Colonic mucosa (tissue), 4 donors: ENCODE results near the gene LHX6. TPM values are rescaled to one million over a fixed set of nuclear protein-coding genes. Genes with fewer than 3 reads are reported as not detected.

Source experiments
- DNase-seq: peaks from one replicate; pipeline ENCODE4 v3.0.0-alpha.2; 2020
- H3K27ac ChIP-seq: fragments of 200-600 bp; one replicate; pipeline ENCODE4 v1.8.0; 2021
- H3K27me3 ChIP-seq: fragments of 200-600 bp; one replicate; pipeline ENCODE4 v1.8.0; 2021
- H3K36me3 ChIP-seq: fragments of 200-600 bp; one replicate; pipeline ENCODE4 v1.8.0; 2021
- H3K4me1 ChIP-seq: fragments of 200-600 bp; one replicate; pipeline ENCODE4 v1.8.0; 2021; ENCODE audit warnings: mild to moderate bottlenecking
- H3K4me3 ChIP-seq: fragments of 200-600 bp; one replicate; pipeline ENCODE4 v1.8.0; 2021
- H3K9ac ChIP-seq, 2 donors: one replicate each; pipeline ENCODE4 v1.7.0; 2013; ENCODE audit warnings: control low read depth in 2 of 2, low read depth in 2 of 2, low read length in 2 of 2
- H3K9me3 ChIP-seq: fragments of 200-600 bp; one replicate; pipeline ENCODE4 v1.8.0; 2021
- intact Hi-C: fragments of 100-400 bp; cut with DNase I; formaldehyde crosslinking; loops from one replicate; pipeline ENCODE4 v1.14.1; 2022
- total RNA-seq, 2 donors: library from RNA; stranded (reverse); fragmentation: NEBNext Ultra II Directional in 1 of 2; extraction: Animal tissue kit (Norgen Biotek cat#: 25700) in 1 of 2; gene quantifications; one replicate each; pipeline ENCODE4 v1.2.1, GENCODE V29; 2021
- TF ChIP-seq, protein P1 (sequence below): fragments of 200-600 bp; IDR thresholded peaks from one replicate; pipeline ENCODE4 v1.8.0; 2022; ENCODE audit warnings: antibody characterized with exemption, mild to moderate bottlenecking
- donor health status: healthy.
- donor health status: DM: no; HTN: no; CAD: no.
- donor health status: DM: no; HTN: no; CAD: no.

The LHX6 gene
- total RNA-seq, 2 donors from 2014 or later = 1.1 to 1.2 TPM

DNA sequence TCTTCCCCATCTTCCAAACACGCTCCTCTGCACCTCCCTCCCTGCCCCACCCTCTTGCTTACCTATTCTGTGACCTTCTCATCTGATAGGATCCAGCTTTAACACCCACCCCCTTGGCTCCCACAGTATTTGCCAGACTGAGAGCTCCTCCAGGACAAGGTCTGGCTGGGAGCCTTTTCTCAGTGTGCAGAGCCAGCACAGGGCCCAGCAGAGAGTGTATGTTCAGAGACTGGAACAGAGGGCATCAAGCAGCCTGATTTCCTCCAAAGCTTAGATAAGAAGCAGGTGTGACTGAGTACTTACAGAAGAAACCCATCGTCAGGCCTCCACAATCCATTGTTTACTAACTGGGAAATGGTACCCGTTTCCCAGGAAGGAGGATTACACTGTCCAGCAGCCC lies 26.6 kb downstream of the LHX6 start:
- no peak overlapping the region for H3K4me3 ChIP-seq
- no peak for DNase-seq
- no peak overlapping the region for H3K9ac ChIP-seq
- H3K4me1 ChIP-seq = no peaks in the 10 kb centered on the region
- TF ChIP-seq, protein P1, sequence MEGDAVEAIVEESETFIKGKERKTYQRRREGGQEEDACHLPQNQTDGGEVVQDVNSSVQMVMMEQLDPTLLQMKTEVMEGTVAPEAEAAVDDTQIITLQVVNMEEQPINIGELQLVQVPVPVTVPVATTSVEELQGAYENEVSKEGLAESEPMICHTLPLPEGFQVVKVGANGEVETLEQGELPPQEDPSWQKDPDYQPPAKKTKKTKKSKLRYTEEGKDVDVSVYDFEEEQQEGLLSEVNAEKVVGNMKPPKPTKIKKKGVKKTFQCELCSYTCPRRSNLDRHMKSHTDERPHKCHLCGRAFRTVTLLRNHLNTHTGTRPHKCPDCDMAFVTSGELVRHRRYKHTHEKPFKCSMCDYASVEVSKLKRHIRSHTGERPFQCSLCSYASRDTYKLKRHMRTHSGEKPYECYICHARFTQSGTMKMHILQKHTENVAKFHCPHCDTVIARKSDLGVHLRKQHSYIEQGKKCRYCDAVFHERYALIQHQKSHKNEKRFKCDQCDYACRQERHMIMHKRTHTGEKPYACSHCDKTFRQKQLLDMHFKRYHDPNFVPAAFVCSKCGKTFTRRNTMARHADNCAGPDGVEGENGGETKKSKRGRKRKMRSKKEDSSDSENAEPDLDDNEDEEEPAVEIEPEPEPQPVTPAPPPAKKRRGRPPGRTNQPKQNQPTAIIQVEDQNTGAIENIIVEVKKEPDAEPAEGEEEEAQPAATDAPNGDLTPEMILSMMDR = no peak
- intact Hi-C loops = no loop called here
- H3K27ac ChIP-seq = no peak overlapping the region
- no peaks in the 10 kb centered on the region for H3K27me3 ChIP-seq
- H3K9me3 ChIP-seq = no peaks in the 10 kb centered on the region
- no peaks in the 10 kb centered on the region for H3K36me3 ChIP-seq

DNA sequence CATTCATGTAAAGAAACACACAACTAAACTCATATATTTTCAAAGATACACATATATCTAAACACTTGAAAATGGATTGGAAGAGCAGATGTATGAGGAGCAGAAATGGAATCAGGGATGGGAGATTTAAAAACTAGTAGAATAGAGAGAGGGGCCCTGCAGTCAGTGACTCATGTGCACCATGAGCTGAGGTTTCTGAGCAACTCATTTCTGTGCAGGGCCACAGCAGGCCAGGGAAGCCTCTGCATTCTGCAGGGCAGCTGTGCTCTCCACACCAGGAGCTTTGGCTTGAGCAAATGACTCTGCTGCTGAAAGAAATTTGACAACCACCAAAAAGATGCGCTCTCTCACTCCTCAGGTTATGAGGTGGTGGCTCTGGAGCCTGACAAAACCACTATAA lies 27.1 kb downstream of the LHX6 start:
- TF ChIP-seq, protein P1 = no peak
- no peaks in the 10 kb centered on the region for H3K4me1 ChIP-seq
- DNase-seq = no peak
- no peak overlapping the region for H3K27ac ChIP-seq
- H3K4me3 ChIP-seq = no peak overlapping the region
- intact Hi-C loops = no loop called here
- no peaks in the 10 kb centered on the region for H3K36me3 ChIP-seq
- H3K9ac ChIP-seq = no peak overlapping the region
- H3K9me3 ChIP-seq = no peaks in the 10 kb centered on the region
- no peaks in the 10 kb centered on the region for H3K27me3 ChIP-seq

DNA sequence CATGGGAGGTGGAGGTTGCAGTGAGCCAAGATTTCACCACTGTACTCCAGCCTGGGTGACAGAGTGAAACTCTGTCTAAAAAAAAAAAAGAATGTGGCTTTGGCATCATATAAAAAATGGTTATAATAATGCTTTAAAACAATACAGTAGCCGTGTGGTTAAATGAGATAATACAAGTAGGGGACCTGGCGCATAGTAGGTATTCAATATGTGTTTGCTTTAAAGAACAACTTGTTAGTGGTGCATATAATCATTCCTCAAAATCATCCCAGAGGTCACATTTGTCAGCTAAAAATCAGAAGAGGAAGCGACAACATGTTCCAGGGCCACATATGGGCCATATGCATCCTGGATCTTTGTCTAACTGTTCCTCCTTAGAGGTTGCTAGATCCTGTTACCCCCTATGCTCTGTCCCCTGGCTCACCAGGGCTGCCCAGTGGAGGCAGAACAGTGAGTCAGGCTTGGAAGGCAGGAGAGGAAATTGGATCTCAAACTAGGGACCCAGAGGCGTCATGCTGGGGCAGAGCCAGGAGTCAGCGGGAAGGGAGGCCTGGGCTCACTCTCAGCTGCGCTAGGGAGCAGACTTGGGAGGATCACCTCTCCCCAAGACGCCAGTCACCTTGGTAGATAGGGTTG lies 27.7 kb downstream of the LHX6 start:
- intact Hi-C loops = no loop called here

DNA sequence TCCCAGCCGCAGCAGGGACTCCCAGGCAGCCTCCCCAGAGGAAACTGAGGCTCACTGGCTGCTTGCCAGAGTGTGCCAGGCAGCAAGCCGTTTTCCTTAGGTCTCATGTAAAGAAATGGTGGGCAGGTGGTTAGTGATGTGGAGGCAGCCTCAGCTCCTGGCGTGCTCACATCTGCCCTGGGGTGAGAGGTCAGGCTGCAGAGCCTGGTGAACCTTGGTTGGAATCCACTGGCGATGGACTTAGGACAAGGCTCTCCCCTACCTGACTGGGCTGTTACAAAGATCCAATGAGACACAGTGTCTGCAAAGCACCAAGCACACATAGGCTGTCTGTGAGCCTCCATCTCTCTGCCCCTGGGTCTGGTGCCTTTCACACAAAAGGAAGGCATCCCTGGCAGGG lies 30.9 kb downstream of the LHX6 start:
- no peak for DNase-seq
- Histone ChIP-seq H3K9me3 (no peaks in the 10 kb centered on the region), H3K9ac (no peak overlapping the region), H3K4me3 (no peak overlapping the region), H3K27ac (no peak overlapping the region), H3K4me1 (no peaks in the 10 kb centered on the region), H3K27me3 (no peaks in the 10 kb centered on the region), H3K36me3 (no peaks in the 10 kb centered on the region)
- intact Hi-C loops = no loop called here
- TF ChIP-seq, protein P1 = no peak

More for the DNA sequence above, 27.7 kb downstream of the LHX6 start:
- Histone ChIP-seq H3K4me3 (no peak overlapping the region), H3K36me3 (no peaks in the 10 kb centered on the region), H3K27me3 (no peaks in the 10 kb centered on the region), H3K4me1 (no peaks in the 10 kb centered on the region), H3K9ac (no peak overlapping the region), H3K27ac (no peak overlapping the region), H3K9me3 (no peaks in the 10 kb centered on the region)
- no peak for DNase-seq
- TF ChIP-seq, protein P1 = no peak

DNA sequence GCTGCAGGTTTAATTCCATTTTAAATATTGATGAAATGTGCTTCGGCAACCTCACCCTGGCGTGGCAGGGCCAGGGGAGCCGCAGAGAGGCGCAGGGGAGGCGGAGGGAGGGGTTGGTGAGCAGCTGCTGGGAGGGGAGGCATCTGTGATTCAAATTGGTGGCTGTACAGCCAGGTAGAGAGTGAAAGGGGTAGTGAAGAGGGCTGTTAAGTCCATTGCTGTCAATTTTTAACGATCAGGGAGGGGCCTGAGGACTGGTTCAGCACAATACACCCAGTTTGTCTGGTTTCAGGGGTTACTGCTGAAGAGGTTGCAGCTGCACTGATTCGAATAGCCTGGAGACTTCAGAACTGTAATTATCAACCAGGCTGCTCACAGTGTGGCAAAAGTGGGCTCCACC lies 31.3 kb downstream of the LHX6 start:
- Histone ChIP-seq H3K9ac (no peak overlapping the region), H3K36me3 (no peaks in the 10 kb centered on the region), H3K9me3 (no peaks in the 10 kb centered on the region), H3K27ac (no peak overlapping the region), H3K4me3 (no peak overlapping the region), H3K4me1 (no peaks in the 10 kb centered on the region), H3K27me3 (no peaks in the 10 kb centered on the region)
- peak; percentile 36 for DNase-seq
- TF ChIP-seq, protein P1 = no peak
- intact Hi-C loops = no loop called here
